Naive B cell (primary cell): Measurements from ENCODE around the gene MAPKAP1. TPM values are rescaled to one million over a fixed set of nuclear protein-coding genes. Genes with fewer than 3 reads are reported as not detected.
A peak's percentile ranks its signal among the peaks of the same experiment; 100 is the strongest.

Experiments
- ATAC-seq, 2 donors: fragments of 150-1000 bp; cut with Tn5 transposase; 2 replicates each; pipeline ENCODE4 v1.10.0; 2021; ENCODE audit warnings: low read depth in 2 of 2, mild to moderate bottlenecking in 2 of 2, moderate library complexity in 2 of 2
- DNase-seq: peaks from one replicate; pipeline ENCODE4 v3.0.0; 2022
- H3K27ac Mint-ChIP-seq, 6 donors: one replicate each; pipeline ENCODE4 v1.8.0; 2020 to 2022; ENCODE audit warnings: mild to moderate bottlenecking in 6 of 6, mixed read lengths in 6 of 6, moderate library complexity in 5 of 6, inconsistent platforms in 2 of 6
- H3K27me3 Mint-ChIP-seq, 3 donors: one replicate each; pipeline ENCODE4 v1.8.0; 2021 to 2022; ENCODE audit warnings: mixed read lengths in 3 of 3, mild to moderate bottlenecking in 1 of 3
- H3K36me3 Mint-ChIP-seq, 2 donors: one replicate each; pipeline ENCODE4 v1.8.0; 2020 to 2022; ENCODE audit warnings: mixed read lengths in 2 of 2, inconsistent platforms in 1 of 2, mild to moderate bottlenecking in 1 of 2
- H3K4me1 Mint-ChIP-seq, 3 donors: one replicate each; pipeline ENCODE4 v1.8.0; 2020 to 2022; ENCODE audit warnings: mixed read lengths in 3 of 3, inconsistent platforms in 1 of 3, mild to moderate bottlenecking in 1 of 3, moderate library complexity in 1 of 3
- H3K4me3 Mint-ChIP-seq, 8 donors: one replicate each; pipeline ENCODE4 v1.8.0; 2020 to 2022; ENCODE audit warnings: mild to moderate bottlenecking in 8 of 8, mixed read lengths in 8 of 8, moderate library complexity in 8 of 8, inconsistent platforms in 2 of 8
- H3K9me3 Mint-ChIP-seq, 7 donors: one replicate each; pipeline ENCODE4 v1.8.0; 2020 to 2022; ENCODE audit warnings: mixed read lengths in 7 of 7, mild to moderate bottlenecking in 5 of 7, inconsistent platforms in 2 of 7, moderate library complexity in 1 of 7
- polyA plus RNA-seq, 6 donors: library from polyadenylated mRNA; unstranded; fragments of 300-500 nt; fragmentation: Illumina TruSeq; gene quantifications; one replicate each; pipeline ENCODE4 v1.2.3, GENCODE V29; 2021; ENCODE audit warnings: low read depth in 6 of 6

The MAPKAP1 gene
- polyA plus RNA-seq, 6 donors from 2014 or later: 62.4 to 76.1 (median 67.7) TPM

- no peak for DNase-seq
- ATAC-seq: no peak
- H3K36me3 Mint-ChIP-seq: no peaks in the 10 kb centered on the region
- H3K9me3 Mint-ChIP-seq: no peaks in the 10 kb centered on the region
- no peaks in the 10 kb centered on the region for H3K27me3 Mint-ChIP-seq
- peak overlapping the region in 1 of 6 donors; percentile 64 for H3K27ac Mint-ChIP-seq
- no peak overlapping the region for H3K4me3 Mint-ChIP-seq
- H3K4me1 Mint-ChIP-seq: peaks cover 55 to 83% (median 68%) of the 10 kb centered on the region in 3 donors
Measured at GRCh38 chr9:125639057-125639456, 68.0 kb downstream of the MAPKAP1 start.

- no peaks in the 10 kb centered on the region for H3K36me3 Mint-ChIP-seq
- no peaks in the 10 kb centered on the region for H3K9me3 Mint-ChIP-seq
- DNase-seq (no peak), ATAC-seq (no peak)
- H3K27me3 Mint-ChIP-seq: no peaks in the 10 kb centered on the region
- H3K27ac Mint-ChIP-seq: peak overlapping the region in 4 of 6 donors; percentile 19 to 78 (median 30)
- peak overlapping the region in 4 of 8 donors; percentile 4 to 37 (median 20) for H3K4me3 Mint-ChIP-seq
- peaks cover 55 to 83% (median 64%) of the 10 kb centered on the region in 3 donors for H3K4me1 Mint-ChIP-seq
Measured at GRCh38 chr9:125638239-125639045, 68.6 kb downstream of the MAPKAP1 start.

GRCh38 chr9:125637241-125637640 is 69.8 kb downstream of the MAPKAP1 start:
- H3K9me3 Mint-ChIP-seq: no peaks in the 10 kb centered on the region
- H3K27ac Mint-ChIP-seq: peak overlapping the region; percentile 2 to 79 (median 53)
- no peaks in the 10 kb centered on the region for H3K27me3 Mint-ChIP-seq
- H3K4me1 Mint-ChIP-seq: peaks cover 61 to 91% (median 74%) of the 10 kb centered on the region in 3 donors
- peak overlapping the region in 6 of 8 donors; percentile 37 to 67 (median 44) for H3K4me3 Mint-ChIP-seq
- H3K36me3 Mint-ChIP-seq: no peaks in the 10 kb centered on the region
- DNase-seq (peak; percentile 41), ATAC-seq (peak; percentile 12 to 15)

- peak overlapping the region; percentile 20 to 85 (median 38) for H3K27ac Mint-ChIP-seq
- H3K4me3 Mint-ChIP-seq: peak overlapping the region in 7 of 8 donors; percentile 41 to 86 (median 69)
- DNase-seq: no peak
- H3K4me1 Mint-ChIP-seq: peaks cover 73 to 95% (median 88%) of the 10 kb centered on the region in 3 donors
- no peaks in the 10 kb centered on the region for H3K27me3 Mint-ChIP-seq
- no peaks in the 10 kb centered on the region for H3K36me3 Mint-ChIP-seq
- no peak for ATAC-seq
- no peaks in the 10 kb centered on the region for H3K9me3 Mint-ChIP-seq
Measured at GRCh38 chr9:125635888-125636287, 71.1 kb downstream of the MAPKAP1 start.

GRCh38 chr9:125634040-125634717 is 72.8 kb downstream of the MAPKAP1 start:
- H3K9me3 Mint-ChIP-seq: no peaks in the 10 kb centered on the region
- no peaks in the 10 kb centered on the region for H3K27me3 Mint-ChIP-seq
- no peaks in the 10 kb centered on the region for H3K36me3 Mint-ChIP-seq
- peak overlapping the region in 4 of 6 donors; percentile 4 to 54 (median 36) for H3K27ac Mint-ChIP-seq
- peak overlapping the region in 7 of 8 donors; percentile 5 to 69 (median 43) for H3K4me3 Mint-ChIP-seq
- DNase-seq (peak; percentile 31), ATAC-seq (no peak)
- peaks cover 68 to 96% (median 88%) of the 10 kb centered on the region in 3 donors for H3K4me1 Mint-ChIP-seq

GRCh38 chr9:125633116-125633745 is 73.8 kb downstream of the MAPKAP1 start:
- Mint-ChIP-seq H3K4me3 (peak overlapping the region; percentile 6 to 82 (median 70)), H3K9me3 (no peaks in the 10 kb centered on the region), H3K27me3 (no peaks in the 10 kb centered on the region), H3K27ac (peak overlapping the region in 5 of 6 donors; percentile 40 to 94 (median 75)), H3K36me3 (no peaks in the 10 kb centered on the region), H3K4me1 (peaks cover 70 to 96% (median 88%) of the 10 kb centered on the region in 3 donors)
- DNase-seq (no peak), ATAC-seq (no peak)

GRCh38 chr9:125632321-125633115 is 74.5 kb downstream of the MAPKAP1 start:
- peak overlapping the region; percentile 37 to 94 (median 74) for H3K27ac Mint-ChIP-seq
- H3K36me3 Mint-ChIP-seq: no peaks in the 10 kb centered on the region
- no peaks in the 10 kb centered on the region for H3K9me3 Mint-ChIP-seq
- ATAC-seq (peak; percentile 73 to 75), DNase-seq (peak; percentile 73)
- no peaks in the 10 kb centered on the region for H3K27me3 Mint-ChIP-seq
- H3K4me3 Mint-ChIP-seq: peak overlapping the region; percentile 6 to 82 (median 70)
- peaks cover 67 to 92% (median 86%) of the 10 kb centered on the region in 3 donors for H3K4me1 Mint-ChIP-seq

GRCh38 chr9:125631391-125632085 is 75.5 kb downstream of the MAPKAP1 start:
- H3K36me3 Mint-ChIP-seq: no peaks in the 10 kb centered on the region
- H3K27ac Mint-ChIP-seq: peak overlapping the region; percentile 13 to 82 (median 48)
- peak overlapping the region in 6 of 8 donors; percentile 19 to 78 (median 52) for H3K4me3 Mint-ChIP-seq
- ATAC-seq (peak in 1 of 2 donors; percentile 19), DNase-seq (peak; percentile 24)
- H3K9me3 Mint-ChIP-seq: no peaks in the 10 kb centered on the region
- H3K4me1 Mint-ChIP-seq: peaks cover 65 to 83% (median 79%) of the 10 kb centered on the region in 3 donors
- no peaks in the 10 kb centered on the region for H3K27me3 Mint-ChIP-seq

- ATAC-seq: no peak
- no peaks in the 10 kb centered on the region for H3K27me3 Mint-ChIP-seq
- H3K4me3 Mint-ChIP-seq: no peak overlapping the region
- no peaks in the 10 kb centered on the region for H3K36me3 Mint-ChIP-seq
- no peaks in the 10 kb centered on the region for H3K9me3 Mint-ChIP-seq
- no peak for DNase-seq
- peaks cover 55 to 72% (median 68%) of the 10 kb centered on the region in 3 donors for H3K4me1 Mint-ChIP-seq
- no peak overlapping the region for H3K27ac Mint-ChIP-seq
Measured at GRCh38 chr9:125630436-125630835, 76.6 kb downstream of the MAPKAP1 start.

- Mint-ChIP-seq H3K4me3 (peak overlapping the region in 4 of 8 donors; percentile 26 to 63 (median 40)), H3K27me3 (no peaks in the 10 kb centered on the region), H3K27ac (peak overlapping the region in 4 of 6 donors; percentile 34 to 54 (median 46)), H3K36me3 (no peaks in the 10 kb centered on the region), H3K4me1 (peaks cover 45 to 62% (median 58%) of the 10 kb centered on the region in 3 donors), H3K9me3 (no peaks in the 10 kb centered on the region)
- peak; percentile 25 for DNase-seq
- ATAC-seq: no peak
Measured at GRCh38 chr9:125629446-125629845, 77.6 kb downstream of the MAPKAP1 start.

- H3K27ac Mint-ChIP-seq: no peak overlapping the region
- DNase-seq (no peak), ATAC-seq (no peak)
- H3K4me3 Mint-ChIP-seq: no peak overlapping the region
- H3K27me3 Mint-ChIP-seq: no peaks in the 10 kb centered on the region
- peaks cover 28 to 40% (median 31%) of the 10 kb centered on the region in 3 donors for H3K4me1 Mint-ChIP-seq
- no peaks in the 10 kb centered on the region for H3K9me3 Mint-ChIP-seq
- H3K36me3 Mint-ChIP-seq: no peaks in the 10 kb centered on the region
Measured at GRCh38 chr9:125626187-125626586, 80.8 kb downstream of the MAPKAP1 start.

GRCh38 chr9:125621170-125621569 is 85.8 kb downstream of the MAPKAP1 start:
- H3K36me3 Mint-ChIP-seq: no peaks in the 10 kb centered on the region
- no peaks in the 10 kb centered on the region for H3K27me3 Mint-ChIP-seq
- no peak for ATAC-seq
- H3K4me3 Mint-ChIP-seq: no peak overlapping the region
- no peak overlapping the region for H3K27ac Mint-ChIP-seq
- H3K4me1 Mint-ChIP-seq: peaks cover 8 to 17% (median 10%) of the 10 kb centered on the region in 3 donors
- H3K9me3 Mint-ChIP-seq: no peaks in the 10 kb centered on the region
- no peak for DNase-seq
